ENCODE results near the gene FAM111A.

The FAM111A gene

DNA sequence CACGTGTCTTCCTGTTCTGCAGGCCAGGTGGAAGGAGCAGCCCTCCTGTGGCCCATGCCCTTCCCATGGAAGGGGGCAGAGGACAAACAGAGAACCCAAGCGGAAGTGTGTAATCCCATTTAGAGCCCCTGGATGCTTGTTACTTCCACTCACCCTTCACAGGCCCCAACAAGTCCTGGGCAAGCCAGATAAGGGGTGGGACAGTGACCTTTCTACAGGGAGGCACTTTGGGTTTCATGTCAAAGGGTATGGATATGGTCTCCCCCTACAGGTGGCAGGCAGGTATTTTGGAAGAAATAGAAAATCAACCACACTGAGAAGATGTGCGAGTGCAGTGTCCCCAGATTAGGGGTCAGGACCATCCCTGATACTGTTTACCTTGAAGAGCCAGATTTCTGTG, 58.7 kb downstream of the FAM111A start:
- no peak for DNase-seq
